HG03521 (cell line): ENCODE results near the gene PTPRF.

Experiments
- ATAC-seq: cut with Tn5 transposase; IDR thresholded peaks from one replicate; pipeline ENCODE4 v1.9.1; 2021; ENCODE audit warnings: mild to moderate bottlenecking, moderate library complexity; ENCODE audit not compliant: unreplicated experiment

PTPRF gene

DNA sequence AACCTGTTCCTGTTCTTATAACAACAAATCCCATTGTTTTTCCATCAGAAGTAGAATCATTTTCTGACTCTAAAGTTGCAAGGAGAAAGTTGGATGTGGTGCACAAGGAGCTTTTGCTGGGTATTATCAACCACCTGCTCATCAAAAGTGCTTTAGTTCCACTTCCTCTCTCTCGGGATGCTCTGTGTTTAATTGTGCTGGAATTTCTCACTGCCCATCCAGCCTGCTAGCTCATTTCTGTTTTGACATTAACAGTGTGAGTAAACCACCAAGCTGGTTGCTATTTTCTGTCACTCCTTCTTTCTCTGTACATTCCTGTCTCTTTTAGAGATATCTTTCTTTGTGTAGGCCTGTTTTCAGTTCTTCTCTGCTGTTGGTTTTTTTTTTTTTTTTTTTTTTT, 125.3 kb downstream of the PTPRF start:
- ATAC-seq: no peak

DNA sequence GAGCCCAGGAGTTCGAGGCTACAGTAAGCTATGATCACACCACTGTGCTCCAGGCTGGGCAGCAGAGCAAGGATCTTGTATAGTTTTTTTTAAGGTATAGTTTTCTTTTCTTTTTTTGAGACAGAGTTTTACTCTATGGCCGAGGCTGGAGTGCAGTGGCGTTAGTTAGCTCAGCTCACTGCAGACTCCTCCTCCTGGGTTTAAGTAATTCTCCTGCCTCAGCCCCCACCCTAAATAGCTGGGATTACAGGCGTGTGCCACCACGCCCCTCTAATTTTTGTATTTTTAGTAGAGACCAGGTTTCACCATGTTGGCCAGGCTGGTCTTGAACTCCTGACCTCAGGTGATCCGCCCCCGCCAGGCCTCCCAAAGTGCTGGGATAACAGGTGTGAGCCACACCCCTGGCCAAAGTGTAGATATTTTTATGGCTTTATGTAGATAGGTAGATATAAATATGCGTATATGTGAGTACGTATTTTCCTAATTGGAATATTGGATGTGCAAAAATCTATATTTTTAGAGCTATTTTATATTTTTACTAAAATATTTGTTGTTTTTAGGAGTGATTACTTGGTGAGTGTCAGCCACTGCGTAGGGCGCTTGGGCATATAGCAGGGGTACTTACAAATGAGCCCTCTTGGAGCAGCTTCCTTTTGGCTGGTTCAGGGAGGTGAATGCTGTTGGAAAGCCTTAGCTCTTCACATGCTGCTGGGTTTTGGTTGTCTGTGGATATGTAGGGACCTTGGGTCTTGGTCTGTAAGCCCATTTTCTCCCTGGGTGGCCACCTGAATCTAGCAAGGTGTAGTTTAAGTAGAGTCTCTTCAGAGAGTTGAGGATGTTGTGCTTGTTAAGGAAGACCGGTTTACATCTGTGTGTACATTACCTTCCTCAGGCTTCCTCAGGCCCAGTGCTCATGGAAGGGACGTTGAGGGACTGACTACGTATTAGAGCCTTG, 128.8 kb downstream of the PTPRF start:
- no peak for ATAC-seq

DNA sequence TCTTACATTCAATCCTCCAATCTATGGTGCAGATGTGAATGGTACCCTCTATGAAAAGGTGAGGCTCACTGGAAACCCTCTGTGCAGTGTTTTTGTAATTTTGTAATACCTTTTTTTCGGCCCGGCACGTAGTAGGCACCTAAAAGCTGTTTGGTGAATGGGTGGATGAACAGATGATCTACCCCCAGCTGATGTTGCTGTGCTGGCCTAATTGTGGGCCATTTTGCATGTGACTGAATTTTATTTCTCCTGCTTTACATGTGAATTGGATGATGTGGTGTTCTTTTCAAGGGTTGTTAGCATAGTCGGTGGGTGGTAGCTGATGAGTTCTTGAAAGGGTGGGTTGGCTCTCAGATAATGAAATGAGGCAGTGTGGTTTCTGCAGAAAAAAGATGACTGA, 129.7 kb downstream of the PTPRF start:
- ATAC-seq: no peak

DNA sequence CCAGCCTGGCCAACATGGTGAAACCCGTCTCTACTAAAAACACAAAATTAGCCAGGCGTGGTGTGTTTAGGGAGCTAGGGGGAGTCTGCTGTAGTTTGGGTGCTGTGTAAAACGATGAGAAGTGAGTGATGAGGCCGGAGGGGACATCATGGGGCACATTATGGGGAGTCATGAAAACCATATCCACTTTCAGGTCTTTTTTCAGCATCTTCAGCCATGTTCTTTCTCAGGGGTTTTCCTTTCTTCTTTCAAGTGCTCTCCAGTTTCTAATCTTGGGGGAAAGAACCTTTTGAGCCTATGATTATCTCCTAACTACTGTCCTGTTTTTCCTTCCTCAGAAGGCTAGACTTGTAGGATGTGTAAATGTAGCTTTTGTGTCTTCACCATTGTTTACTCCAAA, 133.7 kb downstream of the PTPRF start:
- ATAC-seq: no peak

DNA sequence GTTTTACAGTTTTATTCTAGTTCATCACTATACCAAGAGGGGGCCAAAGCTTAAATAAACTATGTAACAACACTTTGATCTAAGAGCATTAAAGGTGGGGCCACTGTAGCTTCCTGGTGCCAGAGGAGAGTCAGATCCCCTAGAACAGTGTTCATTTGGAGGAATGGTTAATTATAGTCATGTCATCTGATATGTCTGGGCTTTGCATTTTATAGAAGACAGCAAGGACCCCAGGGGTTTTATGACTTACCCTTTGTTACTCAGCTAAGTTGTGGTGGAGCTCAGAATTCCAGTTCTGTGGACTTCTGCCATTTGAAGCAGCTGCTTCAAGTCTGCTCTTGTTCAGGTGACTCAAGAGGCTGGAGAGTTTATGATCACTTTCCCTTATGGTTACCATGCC, 135.9 kb downstream of the PTPRF start:
- ATAC-seq: no peak

DNA sequence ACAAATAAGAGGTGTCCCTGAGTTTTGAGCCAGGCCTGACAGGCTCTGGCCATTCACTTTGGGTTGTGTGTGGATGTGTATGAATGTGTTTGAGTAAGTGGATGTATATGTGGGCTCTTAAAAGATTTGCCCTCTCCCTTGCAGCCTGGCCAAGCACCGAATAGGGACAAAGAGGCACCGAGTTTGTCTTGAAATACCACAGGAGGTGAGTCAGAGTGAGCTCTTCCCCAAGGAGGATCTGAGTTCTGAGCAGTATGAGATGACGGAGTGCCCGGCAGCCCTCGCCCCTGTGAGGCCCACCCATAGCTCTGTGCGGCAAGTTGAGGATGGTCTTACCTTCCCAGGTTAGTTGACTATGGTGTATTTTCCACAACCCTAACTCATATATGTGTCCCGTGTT, 138.3 kb downstream of the PTPRF start:
- ATAC-seq: no peak

DNA sequence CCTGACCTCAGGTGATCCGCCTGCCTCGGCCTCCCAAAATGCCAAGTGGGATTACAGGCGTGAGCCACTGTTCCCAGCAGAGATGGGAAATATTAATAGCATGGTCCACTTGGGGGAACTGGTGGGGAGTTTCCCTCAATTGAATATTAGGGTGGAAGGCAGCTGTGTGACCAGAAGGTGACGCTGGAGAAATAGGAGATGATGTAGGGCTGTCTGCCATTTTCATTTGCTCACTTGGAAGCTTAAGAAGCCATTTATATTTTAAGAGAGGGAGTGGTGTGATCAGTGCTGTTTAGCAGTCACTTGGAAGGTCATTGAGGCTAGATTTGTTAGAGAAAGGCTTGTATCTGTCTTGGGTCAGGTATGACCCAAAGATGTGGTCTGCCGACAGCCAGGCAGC, 139.2 kb downstream of the PTPRF start:
- ATAC-seq: no peak

DNA sequence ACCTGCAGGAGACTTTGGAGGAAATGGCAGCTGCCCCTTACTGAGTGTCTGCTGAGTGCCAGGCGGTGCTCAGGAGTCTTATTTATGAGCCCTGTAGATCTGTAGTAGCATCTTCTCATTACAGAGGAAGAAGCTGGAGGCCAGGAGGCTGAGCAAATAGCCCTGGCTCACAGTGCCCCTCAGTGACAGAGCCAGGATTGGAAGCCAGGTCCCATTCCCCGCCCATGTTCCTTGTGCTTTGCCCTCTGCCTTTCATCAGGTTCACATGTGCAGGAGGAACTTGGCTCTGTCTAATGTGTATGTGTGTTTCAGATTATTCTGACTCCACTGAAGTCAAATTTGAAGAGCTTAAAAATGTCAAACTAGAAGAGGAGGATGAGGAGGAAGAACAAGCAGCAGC, 140.5 kb downstream of the PTPRF start:
- ATAC-seq: no peak

DNA sequence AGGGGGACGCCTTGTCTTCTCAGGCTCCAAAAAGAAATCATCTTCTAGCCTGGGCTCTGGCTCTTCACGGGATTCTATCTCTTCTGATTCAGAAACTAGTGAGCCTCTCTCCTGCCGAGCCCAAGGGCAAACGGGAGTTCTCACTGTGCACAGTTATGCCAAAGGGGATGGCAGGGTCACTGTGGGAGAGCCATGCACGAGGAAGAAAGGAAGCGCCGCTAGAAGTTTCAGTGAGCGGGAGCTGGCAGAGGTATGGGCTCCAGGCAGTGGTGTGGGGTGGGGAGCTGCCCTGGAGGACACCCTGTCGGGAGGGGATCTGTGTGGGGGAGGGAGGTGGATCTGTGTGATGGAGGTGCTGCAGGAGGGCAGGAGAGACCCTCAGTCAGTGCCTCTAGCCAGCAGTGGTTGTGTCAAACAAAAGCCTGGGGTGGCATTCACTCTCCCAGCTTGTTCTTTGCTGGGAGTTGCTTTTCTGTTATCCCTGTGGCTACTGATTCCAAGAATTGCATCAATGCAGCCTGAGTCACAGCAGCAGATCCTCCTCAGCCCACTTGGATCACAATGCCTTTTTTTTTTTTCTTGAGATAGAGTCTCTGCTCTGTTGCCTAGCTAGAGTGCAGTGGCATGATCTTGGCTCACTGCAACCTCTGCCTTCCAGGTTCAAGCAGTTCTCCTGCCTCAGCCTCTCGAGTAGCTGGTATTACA, 141.1 kb downstream of the PTPRF start:
- ATAC-seq: no peak

DNA sequence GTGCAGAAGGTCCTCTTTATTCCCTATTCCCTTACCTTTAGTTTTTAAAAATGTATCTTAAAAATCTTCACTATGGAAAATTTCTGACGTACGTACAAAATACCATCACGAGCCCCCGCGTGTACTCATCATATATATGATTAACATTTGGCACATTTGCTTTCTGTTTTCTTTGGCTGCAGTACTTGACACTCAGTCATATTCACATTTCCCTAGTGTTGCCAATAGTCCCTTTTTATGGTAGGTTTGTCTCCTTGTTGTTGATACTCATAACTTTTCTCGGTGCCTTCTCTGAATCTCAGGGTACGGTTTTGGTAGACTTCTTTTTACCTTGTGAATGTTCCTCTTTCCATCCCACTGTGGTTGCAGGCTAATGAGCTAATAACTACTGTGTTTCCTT, 142.6 kb downstream of the PTPRF start:
- ATAC-seq: no peak
